DND-41 (cell line): ENCODE results near the gene PITPNM3.

Experiments
- ATAC-seq: fragments of 200-7000 bp; cut with Tn5 transposase; 3 replicates; pipeline ENCODE4 v1.9.1; 2021; ENCODE audit warnings: low read depth; ENCODE audit not compliant: insufficient read depth
- DNase-seq: peaks from one replicate; pipeline ENCODE4 v3.0.0-alpha.2; 2020
- H2AFZ ChIP-seq: 2 replicates; pipeline ENCODE4 v1.6.0; 2012; ENCODE audit warnings: low read depth, low read length
- H3K27ac ChIP-seq: 2 replicates; pipeline ENCODE4 v1.5.1; 2012; ENCODE audit warnings: low read length, inconsistent platforms
- H3K27me3 ChIP-seq: fragments of 200-600 bp; sonication (generic); 2 replicates; pipeline ENCODE4 v1.6.0; 2012; ENCODE audit warnings: low read length, mild to moderate bottlenecking, inconsistent platforms; ENCODE audit not compliant: insufficient read depth, poor library complexity
- H3K36me3 ChIP-seq: 2 replicates; pipeline ENCODE4 v1.5.1; 2012; ENCODE audit warnings: low read length, inconsistent platforms; ENCODE audit not compliant: insufficient read depth
- H3K4me1 ChIP-seq: 2 replicates; pipeline ENCODE4 v1.5.1; 2012; ENCODE audit warnings: mild to moderate bottlenecking, low read length; ENCODE audit not compliant: insufficient read depth
- H3K4me2 ChIP-seq: 2 replicates; pipeline ENCODE4 v1.6.0; 2012; ENCODE audit warnings: mild to moderate bottlenecking, moderate library complexity, low read length, inconsistent platforms; ENCODE audit not compliant: insufficient read depth
- H3K4me3 ChIP-seq, 2 experiments: fragments of 200-600 bp in 1 of 2; shearing (Covaris generic) in 1 of 2; 2 replicates each; pipeline ENCODE4 v1.5.1; 2012 to 2016; ENCODE audit warnings: inconsistent platforms in 2 of 2, low read length in 2 of 2, mild to moderate bottlenecking in 2 of 2, low read depth in 1 of 2, moderate library complexity in 1 of 2
- H3K79me2 ChIP-seq: 2 replicates; pipeline ENCODE4 v1.6.0; 2012; ENCODE audit warnings: low read length, inconsistent platforms; ENCODE audit not compliant: insufficient read depth
- H3K9ac ChIP-seq: 2 replicates; pipeline ENCODE4 v1.6.0; 2012; ENCODE audit warnings: low read depth, mild to moderate bottlenecking, inconsistent platforms, low read length, moderate library complexity
- H3K9me3 ChIP-seq: 2 replicates; pipeline ENCODE4 v1.5.1; 2012; ENCODE audit warnings: low read length, moderate library complexity, mild to moderate bottlenecking, inconsistent platforms; ENCODE audit not compliant: insufficient read depth, severe bottlenecking
- H4K20me1 ChIP-seq: 2 replicates; pipeline ENCODE4 v1.6.0; 2012; ENCODE audit warnings: low read length; ENCODE audit not compliant: insufficient read depth
- CTCF ChIP-seq: IDR thresholded peaks from 2 replicates; pipeline ENCODE4 v1.5.1; 2012; ENCODE audit warnings: borderline replicate concordance, low read length, moderate library complexity, mild to moderate bottlenecking; ENCODE audit not compliant: poor library complexity, severe bottlenecking; ENCODE audit errors: extremely low read depth
- EZH2 ChIP-seq: IDR thresholded peaks from 3 replicates; pipeline ENCODE4 v1.6.1; 2012; ENCODE audit warnings: borderline replicate concordance, low read depth, mild to moderate bottlenecking, moderate library complexity, low read length, inconsistent platforms; ENCODE audit not compliant: severe bottlenecking

Gene PITPNM3

GRCh38 chr17:6509921-6510320, 46.4 kb downstream of the PITPNM3 start:
- Histone ChIP-seq H3K9me3 (no peaks in the 10 kb centered on the region), H3K9ac (no peak overlapping the region), H3K79me2 (no peaks in the 10 kb centered on the region), H3K36me3 (no peaks in the 10 kb centered on the region), H3K4me2 (no peak overlapping the region), H3K4me1 (no peaks in the 10 kb centered on the region), H3K4me3 (no peak overlapping the region), H3K27ac (no peak overlapping the region), H3K27me3 (no peaks in the 10 kb centered on the region), H2AFZ (no peak overlapping the region), H4K20me1 (peaks cover 5% of the 10 kb centered on the region; the same call in 1 of the 2 replicates)
- TF ChIP-seq EZH2 (no peak), CTCF (no peak)
- no peak for DNase-seq
- ATAC-seq = no peak

- no peaks in the 10 kb centered on the region for H3K4me1 ChIP-seq
- H3K36me3 ChIP-seq = no peaks in the 10 kb centered on the region
- DNase-seq (no peak), ATAC-seq (no peak)
- no peak overlapping the region for H3K4me3 ChIP-seq
- no peaks in the 10 kb centered on the region for H3K27me3 ChIP-seq
- no peak overlapping the region for H3K27ac ChIP-seq
- no peak for TF ChIP-seq CTCF
- TF ChIP-seq EZH2 = no peak
- H3K4me2 ChIP-seq = no peak overlapping the region
- H2AFZ ChIP-seq = no peak overlapping the region
- no peaks in the 10 kb centered on the region for H3K79me2 ChIP-seq
- no peak overlapping the region for H3K9ac ChIP-seq
- peaks cover 5% of the 10 kb centered on the region; the same call in 1 of the 2 replicates for H4K20me1 ChIP-seq
- no peaks in the 10 kb centered on the region for H3K9me3 ChIP-seq
Measured at GRCh38 chr17:6509031-6509771, 47.2 kb downstream of the PITPNM3 start.

- TF ChIP-seq CTCF (no peak), EZH2 (no peak)
- H3K36me3 ChIP-seq = no peaks in the 10 kb centered on the region
- H3K9me3 ChIP-seq = no peaks in the 10 kb centered on the region
- DNase-seq = no peak
- H3K27ac ChIP-seq = no peak overlapping the region
- no peaks in the 10 kb centered on the region for H3K27me3 ChIP-seq
- no peak overlapping the region for H3K4me2 ChIP-seq
- no peak overlapping the region for H3K4me3 ChIP-seq
- H2AFZ ChIP-seq = no peak overlapping the region
- no peaks in the 10 kb centered on the region for H3K79me2 ChIP-seq
- H4K20me1 ChIP-seq = peaks cover 5% of the 10 kb centered on the region; the same call in 1 of the 2 replicates
- no peaks in the 10 kb centered on the region for H3K4me1 ChIP-seq
- no peak overlapping the region for H3K9ac ChIP-seq
- ATAC-seq = no peak
Measured at GRCh38 chr17:6508519-6509030, 47.8 kb downstream of the PITPNM3 start.
